Adrenal gland (tissue), 5 donors: ENCODE data around the gene ZMIZ2.

ENCODE experiments used
- POLR2A ChIP-seq, 2 donors: fragments of 450-650 bp; IDR thresholded peaks; one replicate each; pipeline ENCODE4 v1.6.1; 2017; ENCODE audit warnings: antibody characterized with exemption in 2 of 2, mild to moderate bottlenecking in 2 of 2, moderate library complexity in 1 of 2
- TF ChIP-seq, protein P1 (sequence below), 6 experiments: fragments of 450-650 bp in 4 of 6; fragments of 200-600 bp in 2 of 6; sonication (generic) in 1 of 6; IDR thresholded peaks; 1 replicate in 5 of 6; 2 replicates in 1 of 6; pipeline versions ENCODE4 v1.5.1 to v1.8.0; 2016 to 2021; ENCODE audit warnings: antibody characterized with exemption in 6 of 6, mild to moderate bottlenecking in 2 of 6, moderate library complexity in 1 of 6
- donor health status: DM: no; HTN: no; CAD: no.

DNA sequence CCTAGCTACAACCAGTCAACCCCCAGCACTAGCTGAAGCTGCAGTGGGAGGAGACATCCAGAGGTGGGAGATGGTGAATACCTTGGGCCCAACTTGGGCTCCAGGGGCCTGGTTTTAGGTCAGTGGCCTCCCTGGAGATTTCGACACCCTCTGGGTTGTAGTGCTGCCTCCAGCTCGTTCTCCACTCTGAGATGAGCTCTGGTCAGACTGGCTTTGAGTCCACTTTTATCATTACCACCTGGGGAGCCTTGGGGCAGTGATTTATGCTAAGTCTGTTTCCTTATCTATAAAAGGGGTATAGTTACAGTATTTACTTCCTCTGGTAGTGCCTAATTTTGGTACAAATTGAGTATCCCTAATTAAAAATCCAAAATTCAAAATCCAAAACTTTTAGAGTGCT is 70.6 kb downstream of the ZMIZ2 start:
- TF ChIP-seq, protein P1, sequence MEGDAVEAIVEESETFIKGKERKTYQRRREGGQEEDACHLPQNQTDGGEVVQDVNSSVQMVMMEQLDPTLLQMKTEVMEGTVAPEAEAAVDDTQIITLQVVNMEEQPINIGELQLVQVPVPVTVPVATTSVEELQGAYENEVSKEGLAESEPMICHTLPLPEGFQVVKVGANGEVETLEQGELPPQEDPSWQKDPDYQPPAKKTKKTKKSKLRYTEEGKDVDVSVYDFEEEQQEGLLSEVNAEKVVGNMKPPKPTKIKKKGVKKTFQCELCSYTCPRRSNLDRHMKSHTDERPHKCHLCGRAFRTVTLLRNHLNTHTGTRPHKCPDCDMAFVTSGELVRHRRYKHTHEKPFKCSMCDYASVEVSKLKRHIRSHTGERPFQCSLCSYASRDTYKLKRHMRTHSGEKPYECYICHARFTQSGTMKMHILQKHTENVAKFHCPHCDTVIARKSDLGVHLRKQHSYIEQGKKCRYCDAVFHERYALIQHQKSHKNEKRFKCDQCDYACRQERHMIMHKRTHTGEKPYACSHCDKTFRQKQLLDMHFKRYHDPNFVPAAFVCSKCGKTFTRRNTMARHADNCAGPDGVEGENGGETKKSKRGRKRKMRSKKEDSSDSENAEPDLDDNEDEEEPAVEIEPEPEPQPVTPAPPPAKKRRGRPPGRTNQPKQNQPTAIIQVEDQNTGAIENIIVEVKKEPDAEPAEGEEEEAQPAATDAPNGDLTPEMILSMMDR (IDR thresholded peaks at IDR 0.05), result no peak
- TF ChIP-seq POLR2A (IDR thresholded peaks at IDR 0.05), result no peak
